ENCODE measurements around the gene ZFC3H1.
"Not testable (repeated sequence)": the region's sequence is repeated elsewhere in the genome, so short reads cannot be mapped to it uniquely, and the experiment has no call there.

Gene ZFC3H1

GRCh38 chr12:71663561-71664410 is at the start of gene ZFC3H1, which contains the start of gene THAP2:
TSS of gene ZFC3H1 (minus strand) at chr12:71663848. CDS start at chr12:71663610, 238 bp downstream.
TSS of gene THAP2 (plus strand) at chr12:71664301. CDS start at chr12:71664510, 209 bp downstream.
- DNase-seq (ENCODE audit: low read depth, low spot score): peak; percentile 99

- peak; percentile 92 for DNase-seq (ENCODE audit: low read depth, low spot score)
Measured at GRCh38 chr12:71710276-71711125, 46.9 kb upstream of the ZFC3H1 start.

- DNase-seq (ENCODE audit: low read depth, low spot score): no peak
Measured at GRCh38 chr12:71708658-71709057, 45.0 kb upstream of the ZFC3H1 start.

- DNase-seq (ENCODE audit: low read depth, low spot score): no peak
Measured at GRCh38 chr12:71704920-71705319, 41.3 kb upstream of the ZFC3H1 start.

GRCh38 chr12:71703206-71703605 is 39.6 kb upstream of the ZFC3H1 start:
- no peak for DNase-seq (ENCODE audit: low read depth, low spot score)

- DNase-seq (ENCODE audit: low read depth, low spot score): no peak
Measured at GRCh38 chr12:71702590-71702989, 38.9 kb upstream of the ZFC3H1 start.

- not testable (repeated sequence) for DNase-seq (ENCODE audit: low read depth, low spot score)
Measured at GRCh38 chr12:71702181-71702580, 38.5 kb upstream of the ZFC3H1 start.

GRCh38 chr12:71695782-71696181 is 32.1 kb upstream of the ZFC3H1 start:
- DNase-seq (ENCODE audit: low read depth, low spot score): no peak

GRCh38 chr12:71694099-71694820 is 30.6 kb upstream of the ZFC3H1 start:
- peak; percentile 12 for DNase-seq (ENCODE audit: low read depth, low spot score)

GRCh38 chr12:71693651-71694050 is 30.0 kb upstream of the ZFC3H1 start:
- DNase-seq (ENCODE audit: low read depth, low spot score): not testable (repeated sequence)

GRCh38 chr12:71693126-71693525 is 29.5 kb upstream of the ZFC3H1 start:
- no peak for DNase-seq (ENCODE audit: low read depth, low spot score)

- no peak for DNase-seq (ENCODE audit: low read depth, low spot score)
Measured at GRCh38 chr12:71691504-71692129, 28.0 kb upstream of the ZFC3H1 start.

- DNase-seq (ENCODE audit: low read depth, low spot score): no peak
Measured at GRCh38 chr12:71688961-71689570, 25.4 kb upstream of the ZFC3H1 start.

- DNase-seq (ENCODE audit: low read depth, low spot score): not testable (repeated sequence)
Measured at GRCh38 chr12:71687172-71687571, 23.5 kb upstream of the ZFC3H1 start.

- DNase-seq (ENCODE audit: low read depth, low spot score): no peak
Measured at GRCh38 chr12:71686658-71687025, 23.0 kb upstream of the ZFC3H1 start.

- peak; percentile 97 for DNase-seq (ENCODE audit: low read depth, low spot score)
Measured at GRCh38 chr12:71685914-71686657, 22.4 kb upstream of the ZFC3H1 start, which contains the start of gene TMEM19. TSS of gene TMEM19 (plus strand) at chr12:71686082. CDS start at chr12:71686681, 599 bp downstream.

GRCh38 chr12:71685312-71685906 is 21.8 kb upstream of the ZFC3H1 start:
- no peak for DNase-seq (ENCODE audit: low read depth, low spot score)

GRCh38 chr12:71684081-71684480 is 20.4 kb upstream of the ZFC3H1 start:
- no peak for DNase-seq (ENCODE audit: low read depth, low spot score)

- no peak for DNase-seq (ENCODE audit: low read depth, low spot score)
Measured at GRCh38 chr12:71683633-71684032, 20.0 kb upstream of the ZFC3H1 start.

- DNase-seq (ENCODE audit: low read depth, low spot score): no peak
Measured at GRCh38 chr12:71682466-71682865, 18.8 kb upstream of the ZFC3H1 start.
